ENCODE results near the gene POFUT2.

DNA sequence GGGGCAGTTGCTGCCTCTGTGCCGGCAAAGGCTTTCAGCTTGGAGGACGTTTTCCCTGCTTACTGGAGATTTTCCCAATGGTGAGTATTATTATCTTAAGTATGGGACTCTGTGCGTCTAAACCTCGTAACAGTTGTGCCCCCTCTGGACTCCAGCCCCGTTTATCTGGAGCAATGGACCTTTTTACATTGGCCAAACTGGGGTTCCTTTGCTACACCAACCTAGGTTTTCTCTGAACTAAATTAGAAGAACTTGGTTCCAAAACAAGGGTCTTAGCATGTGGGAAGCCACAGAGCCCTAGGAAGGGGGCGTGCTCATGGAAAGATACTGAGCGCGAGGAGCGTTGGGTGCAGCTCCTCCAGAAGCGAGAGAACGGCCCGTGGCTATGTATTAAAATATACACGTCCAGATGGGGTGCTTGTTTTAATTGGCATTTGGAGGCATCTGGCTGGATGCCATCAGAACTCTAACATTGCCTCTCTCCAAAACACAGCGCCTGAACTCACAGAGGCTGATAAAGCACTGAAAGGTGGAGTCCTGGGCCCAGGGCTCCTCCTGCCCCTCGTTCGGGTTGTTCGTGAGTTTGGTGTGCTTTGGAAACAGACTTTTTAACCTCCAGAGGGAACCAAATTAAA lies 28.4 kb downstream of the POFUT2 start:
- TF ChIP-seq GATA2 (IDR thresholded peaks at IDR 0.05; ENCODE audit: low read depth, low read length), result no peak
- no peak for TF ChIP-seq GATA3 (IDR thresholded peaks at IDR 0.05; ENCODE audit: low read depth, low read length)
